HepG2 (cell line): ENCODE data around the gene SETD5. TPM values are rescaled to one million over a fixed set of nuclear protein-coding genes. Genes with fewer than 3 reads are reported as not detected.

Source experiments
- ATAC-seq: fragments of 200-7000 bp; cut with Tn5 transposase; 3 replicates; pipeline ENCODE4 v1.9.1; 2020; ENCODE audit warnings: mild to moderate bottlenecking, moderate library complexity
- BruUV-seq: library from RNA; stranded (reverse); fragments of 400-500 nt; replicated peaks from 2 replicates; lab custom pipeline; 2021; lab: Mats Ljungman, UMichigan
- CTCF ChIA-PET: fragments of 300-600 bp; formaldehyde crosslinking; extraction: SDS; loops from one replicate; lab custom pipeline; 2021; ENCODE audit warnings: low total read pairs, inconsistent platforms, low intra/inter-chr PET ratio; lab: Yijun Ruan, JAX
- POLR2A ChIA-PET: fragments of 350-600 bp; sonication (Branson Sonifier 250); formaldehyde crosslinking; loops from one replicate; lab custom pipeline; 2020; ENCODE audit warnings: antibody characterized with exemption, inconsistent platforms; lab: Yijun Ruan, JAX
- DNase-seq: peaks from one replicate; pipeline ENCODE4 v3.0.0-alpha.2; 2015; ENCODE audit warnings: low spot score
- FAIRE-seq: peaks from 3 replicates; lab custom pipeline; 2011; peaks lifted over from hg19 to GRCh38; lab: Jason Lieb, UNC
- H2AFZ ChIP-seq: one replicate; pipeline ENCODE4 v1.6.1; 2011; ENCODE audit warnings: low read length, inconsistent platforms
- H3K27ac ChIP-seq: fragments of 300-600 bp; 3 replicates; pipeline ENCODE4 v1.8.0; 2011; ENCODE audit warnings: mixed run types, mild to moderate bottlenecking, mixed read lengths, low read length, inconsistent platforms; ENCODE audit not compliant: insufficient read depth; ENCODE audit errors: extremely low read length
- H3K27me3 ChIP-seq, 2 experiments: fragments of 200-600 bp in 1 of 2; 2 replicates in 1 of 2; 3 replicates in 1 of 2; pipeline versions ENCODE4 v1.6.0 to v1.8.0; 2011; ENCODE audit warnings: low read length in 2 of 2, mild to moderate bottlenecking in 2 of 2, moderate library complexity in 2 of 2, inconsistent platforms in 1 of 2; ENCODE audit not compliant: insufficient read depth in 2 of 2, control insufficient read depth in 1 of 2
- H3K36me3 ChIP-seq, 2 experiments: fragments of 200-600 bp in 1 of 2; replicated peaks in 1 of 2; 2 replicates in 1 of 2; 3 replicates in 1 of 2; pipeline versions ENCODE4 v1.5.1 to v1.8.0; 2011; ENCODE audit warnings: low read length in 2 of 2, inconsistent platforms in 1 of 2; ENCODE audit not compliant: insufficient read depth in 2 of 2, control insufficient read depth in 1 of 2
- H3K4me1 ChIP-seq: 2 replicates; pipeline ENCODE4 v1.5.1; 2012; ENCODE audit warnings: low read length, inconsistent platforms; ENCODE audit not compliant: insufficient read depth
- H3K4me2 ChIP-seq: 2 replicates; pipeline ENCODE4 v1.6.0; 2011; ENCODE audit warnings: low read depth, low read length, inconsistent platforms
- H3K4me3 ChIP-seq, 3 experiments: fragments of 200-600 bp in 1 of 3; sonication (generic), shearing (Covaris generic) in 1 of 3; replicated peaks in 1 of 3; 2 replicates each; pipeline ENCODE4 v1.5.1; 2011 to 2016; ENCODE audit warnings: low read length in 3 of 3, inconsistent platforms in 2 of 3, low read depth in 2 of 3, mild to moderate bottlenecking in 2 of 3, control low read depth in 1 of 3, mixed read lengths in 1 of 3; ENCODE audit not compliant: insufficient read depth in 1 of 3
- H3K79me2 ChIP-seq: one replicate; pipeline ENCODE4 v1.6.1; 2011; ENCODE audit warnings: low read length, inconsistent platforms; ENCODE audit not compliant: insufficient read depth
- H3K9ac ChIP-seq: 2 replicates; pipeline ENCODE4 v1.6.0; 2011; ENCODE audit warnings: mild to moderate bottlenecking, low read depth, low read length, inconsistent platforms; ENCODE audit not compliant: insufficient read depth
- H3K9me3 ChIP-seq: 2 replicates; pipeline ENCODE4 v1.5.1; 2012; ENCODE audit warnings: mild to moderate bottlenecking, low read length
- H4K20me1 ChIP-seq: 2 replicates; pipeline ENCODE4 v1.6.0; 2011; ENCODE audit warnings: inconsistent platforms, mild to moderate bottlenecking, low read length, moderate library complexity; ENCODE audit not compliant: insufficient read depth
- HOXA5 ChIP-seq: sonication (generic); formaldehyde crosslinking; IDR thresholded peaks from 2 replicates; pipeline ENCODE4 v1.4.0; 2020; ENCODE audit warnings: missing genetic modification reagents
- IKZF5 ChIP-seq: IDR thresholded peaks from 2 replicates; pipeline ENCODE4 v1.6.1; 2018; ENCODE audit warnings: missing genetic modification reagents, mild to moderate bottlenecking, missing compliant biosample characterization
- KDM2A ChIP-seq: sonication (generic); formaldehyde crosslinking; IDR thresholded peaks from 2 replicates; pipeline ENCODE4 v1.4.0; 2020; ENCODE audit warnings: low read depth, missing genetic modification reagents, borderline replicate concordance
- KDM5B ChIP-seq: sonication (generic); formaldehyde crosslinking; IDR thresholded peaks from 2 replicates; pipeline ENCODE4 v1.4.0; 2020; ENCODE audit warnings: missing genetic modification reagents, mild to moderate bottlenecking, borderline replicate concordance
- NCOA5 ChIP-seq: sonication (generic); formaldehyde crosslinking; IDR thresholded peaks from 2 replicates; pipeline ENCODE4 v1.4.0; 2020; ENCODE audit warnings: missing genetic modification reagents
- RFX5 ChIP-seq: IDR thresholded peaks from 2 replicates; pipeline ENCODE4 v1.6.1; 2011; ENCODE audit warnings: low read depth, low read length, improper control_type of control experiment
- RNF219 ChIP-seq: sonication (generic); formaldehyde crosslinking; IDR thresholded peaks from 2 replicates; pipeline ENCODE4 v1.5.0; 2020; ENCODE audit warnings: mild to moderate bottlenecking, missing genetic modification reagents
- RORA ChIP-seq: sonication (generic); formaldehyde crosslinking; IDR thresholded peaks from 2 replicates; pipeline ENCODE4 v1.5.0; 2020; ENCODE audit warnings: mild to moderate bottlenecking, missing genetic modification reagents, moderate library complexity
- SATB2 ChIP-seq: sonication (generic); formaldehyde crosslinking; IDR thresholded peaks from 2 replicates; pipeline ENCODE4 v1.5.0; 2020; ENCODE audit warnings: missing genetic modification reagents
- ZNF331 ChIP-seq: sonication (generic); formaldehyde crosslinking; IDR thresholded peaks from 2 replicates; pipeline ENCODE4 v1.4.0; 2020; ENCODE audit warnings: missing genetic modification reagents
- ZNF333 ChIP-seq: sonication (generic); formaldehyde crosslinking; IDR thresholded peaks from 2 replicates; pipeline ENCODE4 v1.4.0; 2020; ENCODE audit warnings: mild to moderate bottlenecking, missing genetic modification reagents, borderline replicate concordance
- ZNF367 ChIP-seq: sonication (generic); formaldehyde crosslinking; IDR thresholded peaks from 2 replicates; pipeline ENCODE4 v1.4.0; 2020; ENCODE audit warnings: missing genetic modification reagents, borderline replicate concordance
- ZNF383 ChIP-seq: sonication (generic); formaldehyde crosslinking; IDR thresholded peaks from 2 replicates; pipeline ENCODE4 v1.4.0; 2020; ENCODE audit warnings: missing genetic modification reagents, mild to moderate bottlenecking, borderline replicate concordance
- ZNF460 ChIP-seq: sonication (generic); formaldehyde crosslinking; IDR thresholded peaks from 2 replicates; pipeline ENCODE4 v1.5.1; 2020; ENCODE audit warnings: missing genetic modification reagents, mild to moderate bottlenecking, borderline replicate concordance
- ZNF556 ChIP-seq: sonication (generic); formaldehyde crosslinking; IDR thresholded peaks from 2 replicates; pipeline ENCODE4 v1.4.0; 2020; ENCODE audit warnings: mild to moderate bottlenecking, missing genetic modification reagents, borderline replicate concordance
- WGBS: methylation state at CpG from one replicate; pipeline ENCODE4 v1.1.6; 2017; ENCODE audit warnings: low lambda C conversion rate; 5-methylcytosine and 5-hydroxymethylcytosine counted together
- in situ Hi-C: cut with HindIII; loops from 2 replicates; pipeline ENCODE4 v1.10.0; 2017; ENCODE audit warnings: low pct_unique_long_range_greater_than_20kb; ENCODE audit not compliant: extremely low pct_ligation_motif_present
- intact Hi-C: fragments of 100-400 bp; cut with micrococcal nuclease; formaldehyde crosslinking; loops from one replicate; pipeline ENCODE4 v1.10.0; 2022; ENCODE audit not compliant: unreplicated experiment
- polyA plus RNA-seq, 8 experiments: library from polyadenylated mRNA; depleted of rRNA in 3 of 8; stranded (reverse) in 7 of 8; unstranded in 1 of 8; fragments of >200 nt; fragmentation: Illumina TruSeq in 4 of 8; extraction: Trizol in 4 of 8; gene quantifications; 2 replicates each; pipeline versions ENCODE4 v1.2.1 to v1.2.3, GENCODE V29; 2011 to 2016; ENCODE audit warnings: low read depth in 4 of 8, missing spikeins in 1 of 8, mixed read lengths in 1 of 8; ENCODE audit not compliant: insufficient read depth in 1 of 8
- total RNA-seq, 5 experiments: library from RNA; depleted of rRNA; stranded (reverse); fragments of >200 nt; fragmentation: Illumina TruSeq; extraction: Trizol; gene quantifications; 2 replicates each; pipeline ENCODE4 v1.2.3, GENCODE V29; 2016; ENCODE audit warnings: low read depth in 1 of 5

Gene SETD5
- total and polyA plus RNA-seq, 2 of the 13 experiments (the other 11 are each of a cell fraction or from before 2014, with no cell fraction given): 46.8 to 95.8 TPM

- TF ChIP-seq RNF219 (CRISPR knock-in tag): no peak
- no peak for TF ChIP-seq ZNF460 (CRISPR knock-in tag)
- no peak for TF ChIP-seq HOXA5 (CRISPR knock-in tag)
- TF ChIP-seq ZNF331: no peak
- no peak for TF ChIP-seq ZNF367 (CRISPR knock-in tag)
- TF ChIP-seq RFX5: no peak
Measured at GRCh38 chr3:9349321-9350117, 47.9 kb upstream of the SETD5 start (continued).

GRCh38 chr3:9351709-9352126, 45.7 kb upstream of the SETD5 start:
- 94% methylated on average over 3 of the region's 3 CpGs for WGBS
- Histone ChIP-seq H3K4me2 (no peak overlapping the region), H3K27me3 (no peaks in the 10 kb centered on the region), H3K27ac (peak overlapping the region; percentile 84), H3K4me1 (peaks cover 40% of the 10 kb centered on the region), H4K20me1 (no peaks in the 10 kb centered on the region), H2AFZ (no peak overlapping the region), H3K36me3 (no peaks in the 10 kb centered on the region), H3K9me3 (no peaks in the 10 kb centered on the region), H3K9ac (no peak overlapping the region), H3K4me3 (no peak overlapping the region), H3K79me2 (no peaks in the 10 kb centered on the region)
- CTCF ChIA-PET: no interaction called here
- POLR2A ChIA-PET: interaction anchor here (3.8 kb wide), 1 partner anchor 11 kb away, joined by 68 read pairs; the partner anchor contains the start of gene THUMPD3
- FAIRE-seq (no peak), ATAC-seq (no peak), DNase-seq (no peak)
- in situ Hi-C loops: no loop called here
- intact Hi-C loops: loop anchor here (10.0 kb wide), 1 partner anchor 293 kb away; the partner anchor contains the start of gene MTMR14
- BruUV-seq: no TSS peak
- no peak for TF ChIP-seq KDM5B (CRISPR knock-in tag)
- TF ChIP-seq ZNF556 (CRISPR knock-in tag): no peak
- no peak for TF ChIP-seq RORA (CRISPR knock-in tag)
- TF ChIP-seq NCOA5 (CRISPR knock-in tag): no peak
- no peak for TF ChIP-seq IKZF5 (CRISPR knock-in tag)
- no peak for TF ChIP-seq SATB2
- no peak for TF ChIP-seq ZNF333 (CRISPR knock-in tag)
- TF ChIP-seq KDM2A: no peak
- TF ChIP-seq ZNF383 (CRISPR knock-in tag): no peak
